ENCODE results near the gene LRRC74A. TPM values are rescaled to one million over a fixed set of nuclear protein-coding genes. Genes with fewer than 3 reads are reported as not detected.

LRRC74A gene
- total and polyA plus RNA-seq, 10 donors, result 0.03 to 0.43 (median 0.16) TPM; not detected in 5

GRCh38 chr14:76917158-76917596, 91.0 kb downstream of the LRRC74A start:
- DNase-seq, result no peak
- intact Hi-C loops (cut with DNase I; ENCODE audit: low total_unique reads), result loop anchor here (5.0 kb wide), 1 partner anchor 35 kb away; no protein-coding TSS in a partner anchor
- H3K36me3 ChIP-seq, result no peaks in the 10 kb centered on the region
- peak overlapping the region in 1 of 8 donors; percentile 32 for H3K4me3 ChIP-seq
- peaks cover 0 to 6% (median 0%) of the 10 kb centered on the region in 7 donors for H3K27me3 ChIP-seq (replicated peaks in 1 of 7)
- TF ChIP-seq POLR2AphosphoS5 (IDR thresholded peaks at IDR 0.05), result no peak
- peak in 9 of 11 experiments; percentile 21 to 65 (median 54) for TF ChIP-seq CTCF (IDR thresholded peaks at IDR 0.05 in 8 of 11, conservative IDR thresholded peaks at IDR 0.05 in 3 of 11)
- no peak for TF ChIP-seq POLR2A (IDR thresholded peaks at IDR 0.05)
- H3K9me3 ChIP-seq, result no peaks in the 10 kb centered on the region
- 82 to 90% (median 88%) methylated on average over 7 of the region's 7 CpGs for WGBS, 5 donors
- peaks cover 35 to 81% (median 57%) of the 10 kb centered on the region in 6 donors for H3K4me1 ChIP-seq
- H3K27ac ChIP-seq, result peak overlapping the region in 7 of 8 donors; percentile 72 to 88 (median 77)

DNA sequence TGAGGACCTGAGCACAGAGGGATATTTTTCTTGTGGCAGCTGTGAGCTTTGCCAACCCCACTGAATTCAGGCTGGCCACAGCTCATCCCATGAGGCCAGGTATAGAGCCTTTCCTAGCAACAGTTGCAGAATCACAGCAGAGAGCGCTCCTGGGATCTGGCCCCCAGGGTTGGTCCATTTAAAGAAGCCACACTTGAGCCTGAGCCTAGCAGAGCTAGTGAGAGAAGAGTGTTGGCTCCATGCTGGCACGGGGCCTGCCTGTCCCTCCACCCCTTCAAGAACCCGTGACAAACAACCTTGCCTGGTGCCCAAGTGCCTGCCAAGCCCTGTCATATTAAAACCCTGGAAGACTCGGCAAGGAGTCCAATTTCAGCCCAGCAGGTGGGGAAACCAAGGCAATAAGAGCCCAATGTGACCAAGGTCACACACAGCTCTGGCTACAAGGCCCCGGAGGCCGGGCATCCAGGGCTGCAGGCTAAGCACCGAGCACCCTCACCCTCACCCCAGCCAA, 91.6 kb downstream of the LRRC74A start:
- Histone ChIP-seq H3K27me3 (replicated peaks in 1 of 7) (peaks cover 0 to 6% (median 0%) of the 10 kb centered on the region in 7 donors), H3K4me3 (peak overlapping the region in 1 of 8 donors; percentile 32), H3K27ac (peak overlapping the region; percentile 54 to 88 (median 76)), H3K4me1 (peaks cover 35 to 85% (median 59%) of the 10 kb centered on the region in 6 donors), H3K36me3 (no peaks in the 10 kb centered on the region), H3K9me3 (no peaks in the 10 kb centered on the region)
- TF ChIP-seq CTCF (IDR thresholded peaks at IDR 0.05 in 8 of 11, conservative IDR thresholded peaks at IDR 0.05 in 3 of 11) (no peak), POLR2AphosphoS5 (IDR thresholded peaks at IDR 0.05) (peak in 1 of 3 donors; percentile 51), POLR2A (IDR thresholded peaks at IDR 0.05) (no peak)
- WGBS, 5 donors, result 8 to 49% (median 34%) methylated on average over 4 to 7 of the region's 7 CpGs
- DNase-seq, result no peak
- intact Hi-C loops (cut with DNase I; ENCODE audit: low total_unique reads), result loop anchor here (5.0 kb wide), 1 partner anchor 35 kb away; no protein-coding TSS in a partner anchor

GRCh38 chr14:76918256-76918781, 92.1 kb downstream of the LRRC74A start:
- TF ChIP-seq POLR2AphosphoS5 (IDR thresholded peaks at IDR 0.05), result no peak
- no peak for TF ChIP-seq CTCF (IDR thresholded peaks at IDR 0.05 in 8 of 11, conservative IDR thresholded peaks at IDR 0.05 in 3 of 11)
- TF ChIP-seq POLR2A (IDR thresholded peaks at IDR 0.05), result no peak
- intact Hi-C loops (cut with DNase I; ENCODE audit: low total_unique reads), result loop anchor here (5.0 kb wide), 1 partner anchor 34 kb away; no protein-coding TSS in a partner anchor
- no peaks in the 10 kb centered on the region for H3K36me3 ChIP-seq
- H3K9me3 ChIP-seq, result no peaks in the 10 kb centered on the region
- H3K27me3 ChIP-seq (replicated peaks in 1 of 7), result peaks cover 0 to 6% (median 0%) of the 10 kb centered on the region in 7 donors
- 13 to 47% (median 39%) methylated on average over 8 of the region's 8 CpGs for WGBS, 5 donors
- peaks cover 32 to 82% (median 58%) of the 10 kb centered on the region in 6 donors for H3K4me1 ChIP-seq
- DNase-seq, result peak; percentile 88
- H3K27ac ChIP-seq, result peak overlapping the region; percentile 54 to 88 (median 76)
- H3K4me3 ChIP-seq, result peak overlapping the region in 1 of 8 donors; percentile 32

All from spleen (tissue), 11 donors.